HG03045 (cell line): ENCODE results near the gene CSK.

Experiments used
- ATAC-seq: cut with Tn5 transposase; IDR thresholded peaks from one replicate; pipeline ENCODE4 v1.9.1; 2021; ENCODE audit warnings: mild to moderate bottlenecking, moderate library complexity; ENCODE audit not compliant: unreplicated experiment

The CSK gene

GRCh38 chr15:74822233-74822632 is 40.4 kb downstream of the CSK start:
- no peak for ATAC-seq

- ATAC-seq = no peak
These were observed 41.4 kb downstream of the CSK start for GRCh38 chr15:74823324-74823723.

- ATAC-seq = no peak
These were observed 43.1 kb downstream of the CSK start for GRCh38 chr15:74824976-74825375.

- ATAC-seq = no peak
These were observed 44.0 kb downstream of the CSK start for GRCh38 chr15:74825866-74826265.

GRCh38 chr15:74826364-74826819 is 44.5 kb downstream of the CSK start, which contains the start of gene CPLX3:
Gene CPLX3, plus strand, starts transcription at chr15:74826627. Its CDS starts 77 bp downstream, at chr15:74826704.
- ATAC-seq = no peak

GRCh38 chr15:74826921-74827320 is 45.0 kb downstream of the CSK start:
- ATAC-seq = no peak

DNA sequence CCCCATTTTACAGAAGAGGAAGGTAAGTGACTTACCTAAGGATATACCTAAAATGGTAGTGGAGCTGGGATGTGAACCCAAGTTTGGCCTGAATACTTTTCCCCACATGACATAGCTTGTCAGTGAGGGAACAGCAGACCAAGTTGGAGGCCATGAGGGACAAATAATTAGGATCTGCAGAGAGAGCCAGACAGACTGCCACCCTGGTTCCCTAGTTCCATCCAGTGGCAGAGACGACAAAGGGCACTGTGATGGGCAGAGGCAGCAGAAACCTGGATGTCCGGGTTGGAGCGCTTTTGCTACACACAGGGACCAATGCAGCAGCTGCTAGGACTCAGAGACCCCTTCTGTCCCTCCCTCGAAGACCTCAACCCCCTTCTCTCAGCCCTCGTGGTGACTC is 45.7 kb downstream of the CSK start:
- no peak for ATAC-seq

DNA sequence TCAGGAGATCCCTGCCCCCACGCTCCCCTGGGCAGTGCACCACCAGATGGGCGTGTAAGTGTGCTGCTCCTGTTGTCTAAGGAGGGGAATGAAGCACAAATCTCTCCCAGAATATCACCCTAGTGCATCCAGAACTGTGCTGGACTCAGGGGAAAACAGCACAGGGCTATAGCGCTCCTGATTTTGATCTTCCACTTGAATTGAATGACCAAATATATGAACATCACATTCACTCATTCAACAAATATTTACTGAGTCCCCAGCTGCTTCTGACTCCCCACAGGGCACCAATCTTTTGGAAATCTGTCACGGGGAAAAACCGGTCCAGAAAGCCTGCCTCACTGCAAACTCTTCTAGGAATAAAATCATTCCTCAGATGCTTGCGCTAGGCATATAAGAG is 47.0 kb downstream of the CSK start:
- no peak for ATAC-seq

GRCh38 chr15:74829486-74829885 is 47.6 kb downstream of the CSK start:
- no peak for ATAC-seq

DNA sequence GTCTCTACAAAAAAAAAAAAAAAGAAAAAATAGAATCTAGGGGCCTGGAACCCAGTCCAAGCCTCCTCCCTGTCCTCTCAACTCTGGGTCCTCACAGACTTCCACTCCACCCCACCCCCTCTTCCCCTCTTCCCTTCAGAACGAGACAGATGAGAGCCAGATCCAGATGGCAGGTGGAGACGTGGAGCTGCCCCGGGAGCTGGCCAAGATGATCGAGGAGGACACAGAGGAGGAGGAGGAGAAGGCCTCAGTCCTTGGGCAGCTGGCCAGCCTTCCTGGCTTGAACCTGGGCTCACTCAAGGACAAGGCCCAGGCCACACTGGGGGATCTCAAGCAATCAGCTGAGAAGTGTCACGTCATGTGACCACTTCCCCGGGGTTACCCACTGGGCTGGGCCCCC is 48.1 kb downstream of the CSK start:
- no peak for ATAC-seq

GRCh38 chr15:74830868-74831267 is 49.0 kb downstream of the CSK start:
- no peak for ATAC-seq

GRCh38 chr15:74831813-74832495 is 50.1 kb downstream of the CSK start:
- no peak for ATAC-seq

DNA sequence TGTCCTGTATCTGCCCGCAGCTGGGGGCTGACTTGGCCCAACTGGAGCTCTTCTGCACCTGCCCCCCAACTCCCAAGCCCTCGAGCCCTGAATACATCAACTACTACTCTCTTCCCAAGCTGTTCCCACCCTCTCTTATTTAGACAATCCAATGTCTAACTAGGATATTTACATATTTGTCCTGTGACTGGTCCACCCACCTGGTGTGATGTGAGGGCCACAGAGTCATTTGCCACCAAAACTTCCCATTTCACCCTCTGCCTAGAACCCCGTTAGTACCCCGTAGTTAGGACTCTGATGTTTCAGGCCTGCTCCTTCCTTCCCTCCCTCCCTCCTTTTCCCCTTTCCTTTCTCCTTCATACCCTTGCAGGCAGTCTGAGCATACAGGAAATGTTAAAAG is 50.9 kb downstream of the CSK start:
- ATAC-seq = no peak

GRCh38 chr15:74833376-74834107 is 51.7 kb downstream of the CSK start:
- ATAC-seq = no peak

- ATAC-seq = no peak
These were observed 53.5 kb downstream of the CSK start for GRCh38 chr15:74835312-74835823.

DNA sequence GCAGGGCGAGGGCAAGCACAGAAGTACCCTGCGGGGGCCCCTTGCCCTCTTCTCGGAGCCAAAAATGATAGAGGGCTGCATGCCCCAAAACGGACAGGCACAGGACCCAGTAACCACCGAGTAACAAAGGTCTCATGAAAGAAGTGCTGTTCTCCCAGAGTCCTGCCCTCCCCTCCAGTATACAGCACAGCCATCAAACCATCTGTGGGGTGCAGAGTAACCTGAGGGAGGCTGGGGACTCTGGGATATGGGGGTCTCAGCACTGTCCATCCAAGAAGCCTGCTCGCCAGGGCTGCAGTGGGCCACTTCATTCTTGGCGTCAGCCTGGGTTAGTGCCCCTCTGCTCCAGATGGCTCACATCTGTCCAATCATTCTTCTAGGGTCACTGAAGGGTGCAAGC is 55.0 kb downstream of the CSK start:
- no peak for ATAC-seq

DNA sequence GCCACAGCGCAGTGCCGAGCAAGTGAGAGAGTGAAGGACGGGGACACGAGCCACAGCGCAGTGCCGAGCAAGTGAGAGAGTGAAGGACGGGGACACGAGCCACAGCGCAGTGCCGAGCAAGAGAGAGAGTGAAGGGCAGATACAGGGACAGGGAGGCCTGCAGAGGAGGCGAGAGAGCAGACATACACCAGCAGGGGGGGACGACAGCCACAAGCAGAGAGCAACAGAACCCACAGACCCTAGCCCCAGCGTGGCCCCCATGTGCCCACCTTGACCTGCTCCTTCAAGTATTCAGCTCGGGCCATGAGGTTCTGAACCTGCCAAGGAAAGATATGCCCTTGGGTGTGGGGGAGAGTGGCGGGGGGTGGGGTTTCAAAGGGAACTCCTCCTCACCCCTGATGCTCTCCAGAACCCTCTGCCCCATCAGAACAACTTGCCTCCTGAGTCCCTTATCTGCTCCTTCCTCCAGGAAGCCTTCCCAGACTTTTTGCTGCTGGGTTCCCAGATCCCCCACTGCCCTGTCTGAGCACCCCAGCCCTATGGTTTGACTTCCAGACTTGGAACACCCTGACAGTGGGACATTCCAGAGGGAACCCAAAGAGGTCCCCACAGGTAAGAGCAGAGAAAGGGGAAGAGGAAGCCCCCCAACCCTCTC is 55.7 kb downstream of the CSK start:
- no peak for ATAC-seq

GRCh38 chr15:74838137-74838516 is 56.2 kb downstream of the CSK start:
- no peak for ATAC-seq

GRCh38 chr15:74838746-74839525 is 57.1 kb downstream of the CSK start:
- no peak for ATAC-seq

GRCh38 chr15:74839526-74840395 is 57.9 kb downstream of the CSK start:
- no peak for ATAC-seq
